ENCODE results near the gene SDF2L1. TPM values are rescaled to one million over a fixed set of nuclear protein-coding genes. Genes with fewer than 3 reads are reported as not detected.

SDF2L1 gene
- total RNA-seq, 1 donor from 2014 or later = 36.1 TPM

DNA sequence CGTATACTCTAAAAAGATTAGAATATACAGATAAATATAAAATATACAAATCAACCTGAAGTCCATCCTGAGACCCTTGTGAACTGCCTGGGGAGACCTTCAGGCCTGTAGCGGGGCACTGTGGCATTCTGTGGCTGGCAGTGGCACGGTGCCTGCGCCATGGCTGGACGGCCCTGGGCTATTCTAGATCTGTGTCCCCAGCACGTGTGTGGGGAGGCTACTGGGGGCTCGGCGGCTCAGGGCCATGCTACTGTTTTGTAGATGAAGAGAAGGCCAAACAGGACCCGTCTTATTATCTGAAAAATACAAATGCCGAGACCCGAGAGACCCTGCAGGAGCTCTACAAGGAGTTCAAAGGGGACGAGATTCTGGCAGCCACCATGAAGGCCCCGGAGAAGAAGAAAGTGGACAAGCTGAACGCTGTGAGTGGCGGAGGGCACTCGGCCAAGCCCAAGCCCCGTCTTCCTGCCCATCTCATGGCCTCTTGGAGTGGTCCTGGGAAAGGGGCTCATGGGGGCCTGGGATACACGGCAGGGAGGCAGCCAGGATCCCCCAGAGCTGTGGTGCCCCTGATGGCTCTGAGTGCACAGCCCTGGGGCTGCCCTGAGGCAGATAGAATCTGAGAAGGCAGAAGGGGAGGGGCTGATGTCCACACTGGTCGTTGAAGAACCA is 42.5 kb downstream of the SDF2L1 start:
- no peak for ATAC-seq
- H3K9me3 ChIP-seq = no peaks in the 10 kb centered on the region
- H3K4me1 ChIP-seq = no peaks in the 10 kb centered on the region
- no peak overlapping the region for H3K4me3 ChIP-seq
- TF ChIP-seq, protein P1, sequence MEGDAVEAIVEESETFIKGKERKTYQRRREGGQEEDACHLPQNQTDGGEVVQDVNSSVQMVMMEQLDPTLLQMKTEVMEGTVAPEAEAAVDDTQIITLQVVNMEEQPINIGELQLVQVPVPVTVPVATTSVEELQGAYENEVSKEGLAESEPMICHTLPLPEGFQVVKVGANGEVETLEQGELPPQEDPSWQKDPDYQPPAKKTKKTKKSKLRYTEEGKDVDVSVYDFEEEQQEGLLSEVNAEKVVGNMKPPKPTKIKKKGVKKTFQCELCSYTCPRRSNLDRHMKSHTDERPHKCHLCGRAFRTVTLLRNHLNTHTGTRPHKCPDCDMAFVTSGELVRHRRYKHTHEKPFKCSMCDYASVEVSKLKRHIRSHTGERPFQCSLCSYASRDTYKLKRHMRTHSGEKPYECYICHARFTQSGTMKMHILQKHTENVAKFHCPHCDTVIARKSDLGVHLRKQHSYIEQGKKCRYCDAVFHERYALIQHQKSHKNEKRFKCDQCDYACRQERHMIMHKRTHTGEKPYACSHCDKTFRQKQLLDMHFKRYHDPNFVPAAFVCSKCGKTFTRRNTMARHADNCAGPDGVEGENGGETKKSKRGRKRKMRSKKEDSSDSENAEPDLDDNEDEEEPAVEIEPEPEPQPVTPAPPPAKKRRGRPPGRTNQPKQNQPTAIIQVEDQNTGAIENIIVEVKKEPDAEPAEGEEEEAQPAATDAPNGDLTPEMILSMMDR (IDR thresholded peaks at IDR 0.05) = no peak
- intact Hi-C loops (cut with DNase I) = no loop called here
- DNase-seq = no peak
- H3K36me3 ChIP-seq = peaks cover 88% of the 10 kb centered on the region
- H3K27me3 ChIP-seq (ENCODE audit: low read depth) = no peaks in the 10 kb centered on the region
- no peak overlapping the region for H3K27ac ChIP-seq

DNA sequence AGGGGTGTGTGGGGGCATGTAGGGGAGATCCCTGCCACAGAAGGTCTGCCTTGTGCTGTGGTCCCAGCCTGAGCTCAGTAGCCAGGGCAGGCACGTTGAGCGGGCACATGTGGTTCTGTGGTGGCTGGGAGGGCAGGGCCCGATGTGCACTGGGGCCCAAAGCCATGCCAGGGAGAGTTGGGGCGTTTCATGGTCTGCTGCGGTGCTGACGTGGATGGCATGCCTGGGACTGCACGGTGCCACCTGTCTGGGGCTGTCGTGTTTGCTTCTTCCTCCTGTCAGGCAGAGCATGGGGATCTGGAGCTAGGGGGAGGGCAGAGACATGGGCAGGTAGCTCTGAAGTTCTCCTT is 43.0 kb downstream of the SDF2L1 start:
- intact Hi-C loops (cut with DNase I) = no loop called here
- Histone ChIP-seq H3K9me3 (no peaks in the 10 kb centered on the region), H3K4me3 (no peak overlapping the region), H3K27me3 (ENCODE audit: low read depth) (no peaks in the 10 kb centered on the region), H3K36me3 (peaks cover 93% of the 10 kb centered on the region), H3K4me1 (no peaks in the 10 kb centered on the region), H3K27ac (no peak overlapping the region)
- no peak for DNase-seq
- TF ChIP-seq, protein P1 (IDR thresholded peaks at IDR 0.05) = no peak
- ATAC-seq = no peak

DNA sequence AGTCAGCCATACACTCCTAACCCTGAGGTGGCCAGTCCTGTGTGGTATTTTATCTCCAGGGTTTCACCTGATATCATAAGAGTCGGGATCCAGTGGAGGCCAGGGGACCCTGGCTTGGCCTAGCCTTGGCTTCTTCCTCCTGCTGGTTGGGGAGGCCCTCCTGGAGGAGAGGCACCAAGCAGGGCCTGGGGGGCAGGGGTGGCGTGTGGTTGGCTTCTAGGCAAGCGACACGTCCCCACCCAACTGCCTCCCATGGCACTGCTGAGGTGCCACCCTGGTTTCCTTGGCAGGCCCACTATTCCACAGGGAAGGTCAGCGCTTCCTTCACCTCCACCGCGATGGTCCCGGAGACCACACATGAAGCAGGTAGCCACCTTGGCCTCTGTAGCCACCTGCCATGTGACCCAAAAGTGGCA is 44.1 kb downstream of the SDF2L1 start:
- no peaks in the 10 kb centered on the region for H3K27me3 ChIP-seq (ENCODE audit: low read depth)
- H3K9me3 ChIP-seq = no peaks in the 10 kb centered on the region
- TF ChIP-seq, protein P1 (IDR thresholded peaks at IDR 0.05) = no peak
- intact Hi-C loops (cut with DNase I) = no loop called here
- no peak overlapping the region for H3K27ac ChIP-seq
- DNase-seq (no peak), ATAC-seq (no peak)
- H3K4me3 ChIP-seq = no peak overlapping the region
- H3K36me3 ChIP-seq = peaks cover 93% of the 10 kb centered on the region
- no peaks in the 10 kb centered on the region for H3K4me1 ChIP-seq

DNA sequence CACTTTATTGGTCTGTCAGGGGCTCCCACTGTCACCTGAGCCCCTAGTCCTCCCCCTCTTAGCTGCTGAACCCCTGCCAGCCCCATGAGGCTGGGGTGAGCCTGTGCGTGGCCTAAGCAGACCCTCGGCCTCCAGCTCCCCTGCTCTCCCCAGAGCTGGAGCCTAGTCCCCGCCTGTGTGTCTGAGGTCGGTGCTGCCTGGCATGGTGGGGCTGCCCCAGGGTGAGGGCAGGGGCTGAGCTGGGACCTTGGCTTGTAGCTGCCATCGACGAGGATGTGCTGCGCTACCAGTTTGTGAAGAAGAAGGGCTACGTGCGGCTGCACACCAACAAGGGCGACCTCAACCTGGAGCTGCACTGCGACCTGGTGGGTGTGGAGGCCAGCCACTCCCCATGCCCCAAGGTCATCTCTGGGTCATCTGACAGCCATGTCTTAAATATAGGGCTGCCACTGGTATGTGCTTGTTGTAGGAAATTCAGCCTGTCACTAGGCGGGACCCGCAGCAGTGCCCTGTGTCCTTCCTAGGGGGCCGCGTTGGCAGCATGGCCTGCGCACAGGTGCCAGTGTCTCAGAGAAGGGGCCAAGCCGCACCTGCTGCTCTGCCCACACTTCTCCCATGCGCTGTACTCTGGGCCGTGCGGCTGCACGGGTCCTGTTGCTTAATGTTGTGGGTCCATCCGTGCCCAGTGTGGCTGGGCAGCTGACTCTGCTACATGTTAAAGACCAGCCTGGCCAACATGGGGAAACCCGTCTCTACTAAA is 44.7 kb downstream of the SDF2L1 start:
- Histone ChIP-seq H3K27ac (no peak overlapping the region), H3K36me3 (peaks cover 93% of the 10 kb centered on the region), H3K9me3 (no peaks in the 10 kb centered on the region), H3K4me1 (no peaks in the 10 kb centered on the region), H3K4me3 (no peak overlapping the region), H3K27me3 (ENCODE audit: low read depth) (no peaks in the 10 kb centered on the region)
- ATAC-seq (no peak), DNase-seq (no peak)
- TF ChIP-seq, protein P1 (IDR thresholded peaks at IDR 0.05) = no peak
- intact Hi-C loops (cut with DNase I) = no loop called here

DNA sequence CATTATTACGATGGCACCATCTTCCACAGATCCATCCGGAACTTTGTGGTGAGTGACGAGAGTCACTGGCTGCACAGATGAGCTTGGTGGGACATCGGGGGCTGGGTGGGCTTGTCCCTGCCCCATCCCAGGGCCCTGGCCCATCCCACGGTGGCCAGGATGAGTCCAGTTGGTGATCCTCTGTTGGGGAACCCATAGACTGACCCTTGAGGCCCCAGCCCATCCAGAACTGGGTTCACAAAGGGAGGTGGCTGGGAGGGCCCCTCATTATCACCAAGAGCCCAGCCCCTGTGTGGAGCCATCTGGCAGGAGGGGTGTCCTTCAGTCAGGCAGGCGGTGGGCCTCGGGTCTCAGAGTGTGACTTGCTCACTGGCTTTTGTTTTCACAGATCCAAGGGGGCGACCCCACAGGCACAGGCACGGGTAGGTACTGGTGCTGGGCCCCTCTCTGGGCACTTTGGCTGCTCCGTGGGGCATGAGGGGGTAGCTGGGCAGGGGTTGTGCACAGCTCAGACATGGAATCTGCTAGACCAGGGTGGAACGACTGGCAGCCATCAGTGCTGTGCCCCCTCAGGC is 45.7 kb downstream of the SDF2L1 start:
- no peak for DNase-seq
- Histone ChIP-seq H3K4me1 (no peaks in the 10 kb centered on the region), H3K4me3 (no peak overlapping the region), H3K9me3 (no peaks in the 10 kb centered on the region), H3K27me3 (ENCODE audit: low read depth) (no peaks in the 10 kb centered on the region), H3K36me3 (peaks cover 92% of the 10 kb centered on the region), H3K27ac (no peak overlapping the region)
- intact Hi-C loops (cut with DNase I) = no loop called here
- no peak for ATAC-seq
- TF ChIP-seq, protein P1 (IDR thresholded peaks at IDR 0.05) = no peak

All from lower lobe of right lung (tissue), 2 donors.